ENCODE measurements around the gene HBE1. TPM values are rescaled to one million over a fixed set of nuclear protein-coding genes. Genes with fewer than 3 reads are reported as not detected.

The HBE1 gene
- total and polyA plus RNA-seq, 9 of the 15 experiments (the other 6 are each of a cell fraction or from before 2014, with no cell fraction given), result 612 to 10,250 (median 2,181) TPM

DNA sequence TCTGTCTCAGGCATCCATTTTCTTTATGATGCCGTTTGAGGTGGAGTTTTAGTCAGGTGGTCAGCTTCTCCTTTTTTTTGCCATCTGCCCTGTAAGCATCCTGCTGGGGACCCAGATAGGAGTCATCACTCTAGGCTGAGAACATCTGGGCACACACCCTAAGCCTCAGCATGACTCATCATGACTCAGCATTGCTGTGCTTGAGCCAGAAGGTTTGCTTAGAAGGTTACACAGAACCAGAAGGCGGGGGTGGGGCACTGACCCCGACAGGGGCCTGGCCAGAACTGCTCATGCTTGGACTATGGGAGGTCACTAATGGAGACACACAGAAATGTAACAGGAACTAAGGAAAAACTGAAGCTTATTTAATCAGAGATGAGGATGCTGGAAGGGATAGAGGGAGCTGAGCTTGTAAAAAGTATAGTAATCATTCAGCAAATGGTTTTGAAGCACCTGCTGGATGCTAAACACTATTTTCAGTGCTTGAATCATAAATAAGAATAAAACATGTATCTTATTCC is 10.9 kb upstream of the HBE1 start (continued):
- TF ChIP-seq ZNF644 (tag; IDR thresholded peaks at IDR 0.05; ENCODE audit: low read depth) (peak; percentile 98), CHAMP1 (IDR thresholded peaks at IDR 0.05) (peak; percentile 76; the same call in 1 of the 2 replicates), ZNF584 (CRISPR knock-in tag; IDR thresholded peaks at IDR 0.05; ENCODE audit: low read depth) (peak; percentile 74), SMC3 (conservative IDR thresholded peaks at IDR 0.05; ENCODE audit: insufficient read depth, low read depth, low read length) (0 out of 2 replicates have a peak, but pooled peaks have one; percentile 3), TOE1 (IDR thresholded peaks at IDR 0.05; ENCODE audit: borderline replicate concordance) (peak; percentile 83), TOE1 (CRISPR knock-in tag; IDR thresholded peaks at IDR 0.05; ENCODE audit: borderline replicate concordance, low read depth) (no peak), ZNF23 (CRISPR knock-in tag; IDR thresholded peaks at IDR 0.05) (peak; percentile 80), NFIC (IDR thresholded peaks at IDR 0.05) (peak; percentile 97), ELF1 (tag; IDR thresholded peaks at IDR 0.05) (peak; percentile 54), HEY1 (CRISPR knock-in tag; IDR thresholded peaks at IDR 0.05; ENCODE audit: borderline replicate concordance) (peak; percentile 91; the same call in 1 of the 2 replicates), GTF2A2 (tag; IDR thresholded peaks at IDR 0.05) (no peak), PHF20 (IDR thresholded peaks at IDR 0.05; ENCODE audit: partially characterized antibody) (no peak), CREB3L1 (IDR thresholded peaks at IDR 0.05; ENCODE audit: borderline replicate concordance, low read depth) (peak; percentile 39; the same call in 1 of the 2 replicates), ZEB2 (IDR thresholded peaks at IDR 0.05) (peak; percentile 96), STAG1 (CRISPR knock-in tag; IDR thresholded peaks at IDR 0.05; ENCODE audit: borderline replicate concordance) (no peak)
- TF ChIP-seq, protein P1, sequence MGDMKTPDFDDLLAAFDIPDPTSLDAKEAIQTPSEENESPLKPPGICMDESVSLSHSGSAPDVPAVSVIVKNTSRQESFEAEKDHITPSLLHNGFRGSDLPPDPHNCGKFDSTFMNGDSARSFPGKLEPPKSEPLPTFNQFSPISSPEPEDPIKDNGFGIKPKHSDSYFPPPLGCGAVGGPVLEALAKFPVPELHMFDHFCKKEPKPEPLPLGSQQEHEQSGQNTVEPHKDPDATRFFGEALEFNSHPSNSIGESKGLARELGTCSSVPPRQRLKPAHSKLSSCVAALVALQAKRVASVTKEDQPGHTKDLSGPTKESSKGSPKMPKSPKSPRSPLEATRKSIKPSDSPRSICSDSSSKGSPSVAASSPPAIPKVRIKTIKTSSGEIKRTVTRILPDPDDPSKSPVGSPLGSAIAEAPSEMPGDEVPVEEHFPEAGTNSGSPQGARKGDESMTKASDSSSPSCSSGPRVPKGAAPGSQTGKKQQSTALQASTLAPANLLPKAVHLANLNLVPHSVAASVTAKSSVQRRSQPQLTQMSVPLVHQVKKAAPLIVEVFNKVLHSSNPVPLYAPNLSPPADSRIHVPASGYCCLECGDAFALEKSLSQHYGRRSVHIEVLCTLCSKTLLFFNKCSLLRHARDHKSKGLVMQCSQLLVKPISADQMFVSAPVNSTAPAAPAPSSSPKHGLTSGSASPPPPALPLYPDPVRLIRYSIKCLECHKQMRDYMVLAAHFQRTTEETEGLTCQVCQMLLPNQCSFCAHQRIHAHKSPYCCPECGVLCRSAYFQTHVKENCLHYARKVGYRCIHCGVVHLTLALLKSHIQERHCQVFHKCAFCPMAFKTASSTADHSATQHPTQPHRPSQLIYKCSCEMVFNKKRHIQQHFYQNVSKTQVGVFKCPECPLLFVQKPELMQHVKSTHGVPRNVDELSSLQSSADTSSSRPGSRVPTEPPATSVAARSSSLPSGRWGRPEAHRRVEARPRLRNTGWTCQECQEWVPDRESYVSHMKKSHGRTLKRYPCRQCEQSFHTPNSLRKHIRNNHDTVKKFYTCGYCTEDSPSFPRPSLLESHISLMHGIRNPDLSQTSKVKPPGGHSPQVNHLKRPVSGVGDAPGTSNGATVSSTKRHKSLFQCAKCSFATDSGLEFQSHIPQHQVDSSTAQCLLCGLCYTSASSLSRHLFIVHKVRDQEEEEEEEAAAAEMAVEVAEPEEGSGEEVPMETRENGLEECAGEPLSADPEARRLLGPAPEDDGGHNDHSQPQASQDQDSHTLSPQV (IDR thresholded peaks at IDR 0.05), result peak; percentile 98
- TF ChIP-seq, protein P2, sequence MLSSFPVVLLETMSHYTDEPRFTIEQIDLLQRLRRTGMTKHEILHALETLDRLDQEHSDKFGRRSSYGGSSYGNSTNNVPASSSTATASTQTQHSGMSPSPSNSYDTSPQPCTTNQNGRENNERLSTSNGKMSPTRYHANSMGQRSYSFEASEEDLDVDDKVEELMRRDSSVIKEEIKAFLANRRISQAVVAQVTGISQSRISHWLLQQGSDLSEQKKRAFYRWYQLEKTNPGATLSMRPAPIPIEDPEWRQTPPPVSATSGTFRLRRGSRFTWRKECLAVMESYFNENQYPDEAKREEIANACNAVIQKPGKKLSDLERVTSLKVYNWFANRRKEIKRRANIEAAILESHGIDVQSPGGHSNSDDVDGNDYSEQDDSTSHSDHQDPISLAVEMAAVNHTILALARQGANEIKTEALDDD (IDR thresholded peaks at IDR 0.05), result peak; percentile 70
- TF ChIP-seq, protein P3, sequence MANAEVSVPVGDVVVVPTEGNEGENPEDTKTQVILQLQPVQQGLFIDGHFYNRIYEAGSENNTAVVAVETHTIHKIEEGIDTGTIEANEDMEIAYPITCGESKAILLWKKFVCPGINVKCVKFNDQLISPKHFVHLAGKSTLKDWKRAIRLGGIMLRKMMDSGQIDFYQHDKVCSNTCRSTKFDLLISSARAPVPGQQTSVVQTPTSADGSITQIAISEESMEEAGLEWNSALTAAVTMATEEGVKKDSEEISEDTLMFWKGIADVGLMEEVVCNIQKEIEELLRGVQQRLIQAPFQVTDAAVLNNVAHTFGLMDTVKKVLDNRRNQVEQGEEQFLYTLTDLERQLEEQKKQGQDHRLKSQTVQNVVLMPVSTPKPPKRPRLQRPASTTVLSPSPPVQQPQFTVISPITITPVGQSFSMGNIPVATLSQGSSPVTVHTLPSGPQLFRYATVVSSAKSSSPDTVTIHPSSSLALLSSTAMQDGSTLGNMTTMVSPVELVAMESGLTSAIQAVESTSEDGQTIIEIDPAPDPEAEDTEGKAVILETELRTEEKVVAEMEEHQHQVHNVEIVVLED (CRISPR knock-in tag; IDR thresholded peaks at IDR 0.05), result no peak

All from K562 (cell line).